OCI-LY1 (cell line): ENCODE data around the gene CTIF.

Experiments used
- CTCF ChIP-seq: fragments of 200-600 bp; sonication (generic), shearing (Covaris generic); IDR thresholded peaks from 2 replicates; pipeline ENCODE4 v1.5.1; 2017; ENCODE audit warnings: mild to moderate bottlenecking, antibody characterized with exemption, low read length, moderate library complexity, mixed read lengths
- EZH2 ChIP-seq: fragments of 200-600 bp; sonication (generic), shearing (Covaris generic); IDR thresholded peaks from 2 replicates; pipeline ENCODE4 v1.8.0; 2017; ENCODE audit warnings: borderline replicate concordance, mixed run types, mild to moderate bottlenecking, antibody characterized with exemption, low read length, moderate library complexity, mixed read lengths

DNA sequence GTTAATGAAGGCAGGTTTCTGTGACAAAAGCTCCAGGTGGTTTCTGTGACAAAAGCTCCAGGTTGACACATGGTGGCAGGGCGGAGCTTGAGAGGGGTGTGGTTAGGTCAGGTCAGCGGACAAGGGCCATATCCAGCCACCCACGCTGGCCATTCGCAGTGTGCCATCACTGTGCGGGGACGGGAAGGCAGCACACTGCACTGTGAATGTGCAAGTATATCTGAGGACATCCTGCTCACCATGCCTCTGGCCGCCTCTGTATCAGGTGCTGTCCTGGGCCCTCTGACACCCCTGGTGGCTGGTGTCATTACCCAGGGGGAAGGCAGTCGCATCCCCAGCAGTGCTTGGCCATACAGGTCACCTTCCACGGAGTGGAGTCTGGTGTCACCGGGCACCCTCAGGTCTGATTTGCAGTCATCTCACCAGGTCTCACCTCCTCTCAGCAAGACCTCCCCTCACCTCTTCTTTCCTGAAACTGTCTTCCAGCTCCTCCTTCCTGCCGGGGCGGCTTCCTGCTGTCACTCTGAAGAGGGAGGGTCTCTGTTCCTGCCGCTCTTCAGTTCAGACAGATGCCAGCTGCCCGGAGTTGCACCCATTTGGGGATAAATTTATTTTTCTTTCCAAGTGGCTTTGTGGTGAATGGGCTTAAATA, 34.9 kb downstream of the CTIF start:
- TF ChIP-seq EZH2 (no peak), CTCF (no peak)
